ENCODE data around the gene TARS2. TPM values are rescaled to one million over a fixed set of nuclear protein-coding genes. Genes with fewer than 3 reads are reported as not detected.

The TARS2 gene
- 22.0 and 27.2 TPM in 2 replicates for total RNA-seq

GRCh38 chr1:150486966-150487762 is at the start of gene TARS2:
Gene TARS2, plus strand, starts transcription at chr1:150487419. Its CDS starts 32 bp downstream, at chr1:150487451.

GRCh38 chr1:150507912-150508864 is 21.0 kb downstream of the TARS2 start, which contains the start of gene ECM1:
Gene ECM1, plus strand, starts transcription at chr1:150508109. Its CDS starts 101 bp downstream, at chr1:150508210.

GRCh38 chr1:150515328-150516049 is 28.3 kb downstream of the TARS2 start, which contains the start of gene FALEC:
Gene FALEC, plus strand, starts transcription at chr1:150515752.

GRCh38 chr1:150548632-150549495 is 61.6 kb downstream of the TARS2 start, which contains the start of gene ADAMTSL4:
Gene ADAMTSL4, plus strand, starts transcription at chr1:150549408. Its CDS starts 2,881 bp downstream, at chr1:150552289.

Other genes with a start within 250 kb of the TARS2 start
- gene CA14, start 229.6 kb upstream of the TARS2 start, total RNA-seq: not detected in 2 replicates
- gene APH1A, start 218.4 kb upstream of the TARS2 start, total RNA-seq: 109 and 111 TPM in 2 replicates
- gene C1orf54, start 214.6 kb upstream of the TARS2 start, total RNA-seq: 5.5 and 9.5 TPM in 2 replicates
- 0.74 and 1.0 TPM in 2 replicates for gene CIART, start 204.9 kb upstream of the TARS2 start, total RNA-seq
- gene MRPS21, start 193.6 kb upstream of the TARS2 start, total RNA-seq: 74.6 and 85.2 TPM in 2 replicates
- gene PRPF3, start 165.9 kb upstream of the TARS2 start, total RNA-seq: 28.4 and 29.8 TPM in 2 replicates
- 6.8 and 8.2 TPM in 2 replicates for gene RPRD2, start 123.3 kb upstream of the TARS2 start, total RNA-seq
- 44.2 and 44.6 TPM in 2 replicates for gene ECM1, start 20.7 kb downstream of the TARS2 start, total RNA-seq
- not detected in 2 replicates for gene FALEC, start 28.3 kb downstream of the TARS2 start, total RNA-seq
- 23.5 and 25.6 TPM in 2 replicates for gene ADAMTSL4, start 62.0 kb downstream of the TARS2 start, total RNA-seq
- gene MCL1, start 92.2 kb downstream of the TARS2 start, total RNA-seq: 119 and 137 TPM in 2 replicates
- 131 and 138 TPM in 2 replicates for gene ENSA, start 142.2 kb downstream of the TARS2 start, total RNA-seq
- gene GOLPH3L, start 209.7 kb downstream of the TARS2 start, total RNA-seq: 11.9 and 13.1 TPM in 2 replicates
- not detected in 2 replicates for gene HORMAD1, start 233.5 kb downstream of the TARS2 start, total RNA-seq

All from bronchus fibroblast of lung (primary cell).